ENCODE measurements around the gene PUM1. TPM values are rescaled to one million over a fixed set of nuclear protein-coding genes. Genes with fewer than 3 reads are reported as not detected.
"Not testable (repeated sequence)": the region's sequence is repeated elsewhere in the genome, so short reads cannot be mapped to it uniquely, and the experiment has no call there.

PUM1 gene
- total RNA-seq, 1 donor from 2014 or later, result 58.5 TPM

- no peak for DNase-seq (ENCODE audit: low read depth in 2 of 2)
Measured at GRCh38 chr1:30995990-30996612, 69.4 kb downstream of the PUM1 start.

DNA sequence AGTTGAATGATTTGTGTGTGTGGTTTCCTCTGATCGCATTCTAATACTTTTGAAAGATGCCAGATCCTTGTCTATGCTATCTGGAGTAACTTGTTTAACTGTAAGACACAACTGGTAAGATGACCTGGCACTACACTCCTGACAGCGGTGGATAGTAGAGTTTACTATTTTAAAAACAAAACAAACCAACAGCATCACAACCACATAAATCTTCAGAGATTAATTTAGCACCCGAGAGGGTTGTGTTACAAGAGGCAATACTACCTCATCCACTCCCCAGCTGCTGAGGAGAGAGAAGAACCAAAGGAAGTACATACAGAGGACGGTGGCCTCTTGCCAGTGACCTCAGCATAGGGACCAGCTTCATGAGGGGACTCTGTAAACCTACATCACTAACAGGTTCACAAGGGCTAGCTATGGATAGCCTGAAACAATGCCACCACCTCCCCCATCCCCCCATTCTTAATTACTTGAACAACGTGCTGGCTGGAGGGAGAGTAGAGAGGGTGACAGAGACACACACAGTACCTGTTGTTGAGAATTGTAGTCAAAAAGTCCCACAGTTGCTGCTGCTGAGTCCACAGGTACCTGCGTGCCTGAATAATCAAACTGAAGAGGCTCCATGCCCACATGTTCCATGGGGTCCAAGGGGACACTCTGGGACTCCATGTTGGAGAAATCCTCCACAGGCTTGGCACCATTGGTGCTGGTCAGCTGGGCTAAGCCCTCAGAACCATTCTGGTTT, 73.5 kb downstream of the PUM1 start:
- no peak for DNase-seq (ENCODE audit: low read depth in 2 of 2)

GRCh38 chr1:30990591-30990990, 74.9 kb downstream of the PUM1 start:
- no peak for DNase-seq (ENCODE audit: low read depth in 2 of 2)

GRCh38 chr1:30988045-30988444, 77.5 kb downstream of the PUM1 start:
- no peak for DNase-seq (ENCODE audit: low read depth in 2 of 2)

DNA sequence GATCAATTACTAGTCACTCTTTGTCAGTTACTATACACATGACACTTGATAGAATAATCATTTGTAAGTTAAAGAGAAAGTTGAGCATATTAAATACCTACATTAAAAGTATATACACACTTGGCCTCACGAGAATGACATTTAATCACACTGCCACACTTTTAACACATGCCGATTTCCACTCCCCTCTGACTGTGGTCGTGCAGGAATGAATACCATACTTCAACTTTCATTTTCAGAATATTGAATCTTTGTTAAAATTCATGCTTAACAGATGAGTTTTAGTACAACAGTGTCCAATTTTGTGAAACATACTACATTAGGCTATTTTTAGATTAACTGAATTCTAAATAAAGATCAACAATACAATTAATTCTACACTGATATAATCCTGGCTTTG, 78.8 kb downstream of the PUM1 start:
- DNase-seq (ENCODE audit: low read depth in 2 of 2), result no peak

DNA sequence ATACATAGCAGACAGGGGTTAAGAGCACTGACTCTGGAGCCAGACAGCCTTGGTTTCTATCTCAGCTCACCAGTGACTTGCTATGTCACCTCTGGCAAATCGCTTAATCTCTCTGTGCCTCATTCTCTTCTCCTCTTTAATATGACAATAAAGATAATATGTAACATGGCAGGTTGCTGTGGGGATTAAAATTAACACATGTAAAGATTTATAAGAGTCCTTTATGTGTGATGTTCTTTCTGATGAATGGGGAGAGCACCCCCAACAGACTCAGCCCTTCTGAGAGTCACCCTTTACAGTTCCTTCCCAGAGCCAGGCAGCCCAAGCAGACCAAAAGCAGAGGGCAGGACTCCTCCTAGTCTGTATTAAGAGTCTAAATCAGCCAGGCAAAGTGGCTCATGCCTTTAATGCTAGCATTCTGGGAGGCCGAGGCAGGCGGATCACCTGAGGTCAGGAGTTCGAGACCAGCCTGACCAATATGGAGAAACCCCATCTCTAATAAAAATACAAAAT, 80.5 kb downstream of the PUM1 start:
- no peak for DNase-seq (ENCODE audit: low read depth in 2 of 2)

- DNase-seq (ENCODE audit: low read depth in 2 of 2), result no peak
Measured at GRCh38 chr1:30984165-30984889, 81.2 kb downstream of the PUM1 start.

- DNase-seq (ENCODE audit: low read depth in 2 of 2), result no peak
Measured at GRCh38 chr1:30982937-30983336, 82.6 kb downstream of the PUM1 start.

GRCh38 chr1:30982431-30982830, 83.1 kb downstream of the PUM1 start:
- no peak for DNase-seq (ENCODE audit: low read depth in 2 of 2)

GRCh38 chr1:30981172-30981571, 84.3 kb downstream of the PUM1 start:
- no peak for DNase-seq (ENCODE audit: low read depth in 2 of 2)

- DNase-seq (ENCODE audit: low read depth in 2 of 2), result no peak
Measured at GRCh38 chr1:30977511-30977910, 88.0 kb downstream of the PUM1 start.

DNA sequence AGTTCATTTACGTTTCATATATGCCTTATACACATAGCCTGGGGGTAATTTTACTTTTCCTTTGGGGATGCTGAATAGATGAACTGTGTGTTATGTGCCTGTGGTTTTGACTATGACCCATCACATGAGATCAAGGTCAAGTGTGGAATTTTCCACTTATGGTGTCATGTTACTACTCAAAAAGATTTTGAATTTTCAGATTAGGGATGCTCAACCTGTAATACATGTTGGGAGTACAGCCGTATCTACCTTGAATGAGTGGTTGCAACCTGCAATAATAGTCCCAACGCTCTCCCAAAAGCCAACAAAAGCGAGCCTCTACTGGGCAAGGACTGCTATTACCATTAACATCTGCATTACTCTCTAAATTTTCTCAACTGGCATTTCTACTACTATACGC, 88.4 kb downstream of the PUM1 start:
- DNase-seq (ENCODE audit: low read depth in 2 of 2), result no peak

- DNase-seq (ENCODE audit: low read depth in 2 of 2), result peak in 1 of 2 donors; percentile 14
Measured at GRCh38 chr1:30976143-30976542, 89.4 kb downstream of the PUM1 start.

DNA sequence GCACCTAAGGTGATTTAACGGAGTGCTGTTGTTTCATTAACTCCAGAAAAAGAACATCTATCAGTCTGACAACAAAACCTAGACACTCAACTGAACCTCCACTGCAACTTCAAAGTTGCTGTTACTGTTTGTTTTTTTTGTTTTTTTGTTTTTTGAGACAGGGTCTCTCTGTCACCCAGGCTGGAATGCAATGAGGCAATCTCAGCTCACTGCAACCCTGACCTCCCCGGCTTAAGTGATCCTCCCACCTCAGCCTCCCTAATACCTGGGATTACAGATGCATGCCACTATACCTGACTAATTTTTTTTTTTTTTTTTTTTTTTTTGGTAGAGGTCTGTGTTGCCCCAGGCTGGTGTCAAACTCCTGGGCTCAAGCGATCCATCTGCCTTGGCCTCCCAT, 90.3 kb downstream of the PUM1 start:
- no peak for DNase-seq (ENCODE audit: low read depth in 2 of 2)

DNA sequence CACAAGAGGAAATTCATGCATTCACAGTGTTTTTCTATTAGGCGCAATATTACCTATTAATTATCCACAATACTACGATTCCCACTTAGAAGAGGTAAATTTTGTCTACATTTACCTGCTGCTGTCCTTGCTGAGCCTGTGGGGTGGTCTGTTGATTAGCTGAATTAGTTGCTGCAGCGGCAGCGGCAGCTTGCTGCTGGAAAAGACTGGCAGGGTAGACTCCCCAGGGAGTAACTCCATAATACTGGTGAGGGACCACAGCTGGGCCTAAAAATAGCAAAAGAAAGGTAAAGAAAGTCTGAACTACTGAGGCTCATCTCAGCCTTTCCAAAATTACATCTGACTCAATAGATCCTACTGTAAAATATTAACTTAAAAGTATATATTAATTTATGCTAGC, 91.0 kb downstream of the PUM1 start:
- DNase-seq (ENCODE audit: low read depth in 2 of 2), result no peak

DNA sequence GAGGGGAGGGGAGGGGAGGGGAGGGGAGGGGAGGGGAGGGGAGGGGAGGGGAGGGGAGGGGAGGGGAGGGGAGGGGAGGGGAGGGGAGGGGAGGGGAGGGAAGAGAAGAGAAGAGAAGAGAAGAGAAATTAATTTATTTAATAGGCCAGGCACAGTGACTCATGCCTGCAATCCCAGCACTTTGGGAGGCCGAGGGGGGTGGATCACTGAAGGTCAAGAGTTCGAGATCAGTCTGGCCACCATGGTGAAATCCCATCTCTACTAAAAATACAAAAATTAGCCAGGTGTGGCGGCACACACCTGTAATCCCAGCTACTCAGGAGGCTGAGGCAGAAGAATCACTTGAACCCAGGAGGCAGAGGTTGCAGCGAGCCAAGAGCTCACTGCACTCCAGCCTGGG, 93.2 kb downstream of the PUM1 start:
- not testable (repeated sequence) for DNase-seq (ENCODE audit: low read depth in 2 of 2)

- no peak for DNase-seq (ENCODE audit: low read depth in 2 of 2)
Measured at GRCh38 chr1:30971496-30971895, 94.0 kb downstream of the PUM1 start.

- no peak for DNase-seq (ENCODE audit: low read depth in 2 of 2)
Measured at GRCh38 chr1:30969903-30970302, 95.6 kb downstream of the PUM1 start.

DNA sequence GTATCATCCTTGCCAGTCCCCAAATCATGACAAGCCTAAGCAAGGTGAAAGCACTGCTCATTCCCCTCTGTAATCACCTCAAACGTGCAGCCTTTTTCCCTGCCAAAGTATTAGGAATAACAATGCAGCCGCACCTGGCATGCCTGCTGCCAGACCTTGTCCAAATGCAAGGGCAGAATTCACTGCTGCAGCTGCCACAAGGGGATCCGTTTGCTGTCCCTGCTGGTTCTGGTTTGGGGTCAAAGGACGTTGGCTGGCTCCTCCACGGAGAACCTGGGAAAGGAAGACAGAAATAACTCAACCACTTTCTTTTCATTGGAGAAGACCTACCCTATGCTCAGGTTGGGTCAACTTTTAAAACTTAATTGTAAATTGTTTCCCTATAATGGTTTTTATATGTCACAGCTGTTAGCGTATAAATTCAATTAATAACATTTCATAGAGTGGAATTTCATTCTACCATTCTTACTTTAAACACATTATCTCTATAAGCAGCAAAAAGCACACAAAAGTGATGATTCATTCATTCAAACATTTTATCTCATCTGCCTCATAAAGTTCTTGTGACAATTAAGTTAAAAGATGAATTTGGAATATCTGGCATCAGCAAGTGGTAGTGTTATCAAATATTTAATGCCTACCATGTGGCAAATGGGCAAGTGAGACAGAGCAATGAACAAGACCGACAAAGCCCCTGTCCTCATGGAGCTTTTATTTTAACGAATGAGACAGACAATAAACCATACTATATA, 97.1 kb downstream of the PUM1 start:
- no peak for DNase-seq (ENCODE audit: low read depth in 2 of 2)

- peak; percentile 38 to 82 for DNase-seq (ENCODE audit: low read depth in 2 of 2)
Measured at GRCh38 chr1:30966690-30967369, 98.7 kb downstream of the PUM1 start.

- no peak for DNase-seq (ENCODE audit: low read depth in 2 of 2)
Measured at GRCh38 chr1:30965924-30966599, 99.5 kb downstream of the PUM1 start.
